HG03439 (cell line): ENCODE data around the gene CAMTA1.

ENCODE experiments used
- ATAC-seq: cut with Tn5 transposase; IDR thresholded peaks from one replicate; pipeline ENCODE4 v1.9.1; 2021; ENCODE audit warnings: mild to moderate bottlenecking, moderate library complexity; ENCODE audit not compliant: unreplicated experiment

CAMTA1 gene

GRCh38 chr1:7348073-7348472, 562.8 kb downstream of the CAMTA1 start:
- no peak for ATAC-seq

GRCh38 chr1:7348580-7348979, 563.3 kb downstream of the CAMTA1 start:
- ATAC-seq: no peak

DNA sequence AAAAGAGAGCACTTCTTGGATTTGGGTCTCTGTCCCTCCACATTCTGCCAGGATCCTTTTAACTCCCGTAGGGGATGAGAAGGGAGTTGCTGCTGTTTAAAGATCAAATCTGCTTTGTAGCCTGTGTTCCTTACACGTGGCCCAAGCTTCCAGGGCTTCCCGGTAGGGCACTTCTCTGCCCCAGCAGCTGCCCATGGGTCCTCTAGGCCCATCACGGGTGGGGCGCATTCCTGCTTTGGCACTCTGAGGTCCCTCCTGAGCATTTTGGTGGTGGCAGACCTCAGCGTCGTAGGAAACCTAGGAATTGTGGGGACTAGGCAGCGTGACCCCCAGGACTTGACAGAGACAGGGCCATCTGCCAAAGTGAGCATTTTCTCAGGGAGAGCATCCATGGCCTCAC, 565.5 kb downstream of the CAMTA1 start:
- no peak for ATAC-seq

DNA sequence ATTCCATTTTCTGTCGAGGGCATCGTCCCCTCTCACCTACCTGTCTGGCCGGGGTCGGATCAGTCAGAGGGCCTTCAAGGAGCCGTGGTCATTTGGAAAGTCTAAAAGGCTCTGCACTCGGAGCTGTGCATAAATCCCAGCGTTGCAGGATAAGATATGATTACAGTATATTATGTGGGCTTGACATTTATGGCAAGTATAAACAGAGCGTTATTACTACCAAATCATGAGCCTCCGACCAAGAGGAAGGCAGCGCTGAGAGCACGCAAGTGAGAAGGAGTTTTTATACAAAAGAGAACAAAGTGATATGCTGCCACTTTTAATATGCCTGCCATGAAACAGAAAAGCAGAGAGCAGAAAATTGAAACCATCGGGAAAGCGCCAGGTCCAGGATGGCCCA, 566.4 kb downstream of the CAMTA1 start:
- no peak for ATAC-seq

DNA sequence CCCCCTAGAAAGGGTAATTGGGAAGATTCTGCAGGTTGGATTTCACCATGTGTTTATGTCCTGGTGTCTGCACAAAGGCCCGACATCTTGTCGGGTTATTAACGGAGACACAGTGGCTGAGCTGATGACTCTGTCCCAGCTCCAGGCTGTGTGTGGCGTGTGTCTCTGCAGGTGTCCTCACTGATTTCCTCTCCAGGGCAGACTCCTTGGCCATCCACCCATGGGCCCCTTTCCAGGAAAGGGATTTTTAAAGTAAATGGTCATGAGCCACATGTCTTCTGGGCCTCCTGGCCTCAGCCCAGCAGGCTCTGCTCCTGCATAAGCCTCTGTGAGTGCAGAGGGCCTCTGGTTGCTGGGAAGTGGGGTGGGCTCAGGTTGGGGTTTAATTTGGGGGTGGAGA, 567.1 kb downstream of the CAMTA1 start:
- no peak for ATAC-seq

DNA sequence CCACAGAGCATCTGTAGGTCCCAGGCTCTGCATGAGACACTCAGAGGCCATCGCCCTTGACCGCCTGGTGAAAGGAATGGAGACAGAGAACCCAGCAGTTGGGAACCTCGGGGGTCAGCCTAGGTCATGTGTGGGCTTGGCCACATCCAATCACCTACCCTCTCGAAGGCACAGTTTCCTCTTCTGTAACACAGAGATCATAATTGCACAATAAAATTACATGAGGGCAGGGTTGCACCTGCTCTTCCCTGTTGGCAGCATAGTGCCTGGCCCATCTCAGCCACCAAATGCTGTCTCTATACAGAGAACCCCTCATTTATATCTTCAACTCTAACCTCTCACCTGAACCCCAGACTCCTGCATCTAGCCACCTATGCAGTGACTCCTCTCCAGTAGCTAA, 567.7 kb downstream of the CAMTA1 start:
- no peak for ATAC-seq

- ATAC-seq: no peak
Measured at GRCh38 chr1:7355646-7356045, 570.4 kb downstream of the CAMTA1 start.

- ATAC-seq: no peak
Measured at GRCh38 chr1:7356079-7356478, 570.8 kb downstream of the CAMTA1 start.

DNA sequence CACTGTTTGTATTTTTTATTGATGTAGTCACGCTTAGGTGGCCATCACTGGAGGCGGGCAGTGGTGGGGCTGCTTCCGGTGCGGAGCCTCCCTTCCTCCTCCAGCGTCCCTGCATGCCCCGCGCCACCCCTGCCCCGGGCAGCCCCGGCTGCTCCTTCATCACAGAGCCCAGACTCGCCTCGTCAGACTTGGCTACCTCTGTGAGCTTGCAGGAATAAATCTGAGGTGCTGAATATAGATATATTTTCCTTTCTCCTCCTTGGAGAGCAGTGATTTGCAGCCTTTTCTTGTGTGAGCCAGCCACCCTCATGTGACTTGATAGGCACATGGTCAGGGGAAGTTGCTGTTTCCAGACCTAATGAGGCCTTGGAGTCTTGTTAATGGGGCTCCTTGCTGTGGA, 573.2 kb downstream of the CAMTA1 start:
- ATAC-seq: no peak

DNA sequence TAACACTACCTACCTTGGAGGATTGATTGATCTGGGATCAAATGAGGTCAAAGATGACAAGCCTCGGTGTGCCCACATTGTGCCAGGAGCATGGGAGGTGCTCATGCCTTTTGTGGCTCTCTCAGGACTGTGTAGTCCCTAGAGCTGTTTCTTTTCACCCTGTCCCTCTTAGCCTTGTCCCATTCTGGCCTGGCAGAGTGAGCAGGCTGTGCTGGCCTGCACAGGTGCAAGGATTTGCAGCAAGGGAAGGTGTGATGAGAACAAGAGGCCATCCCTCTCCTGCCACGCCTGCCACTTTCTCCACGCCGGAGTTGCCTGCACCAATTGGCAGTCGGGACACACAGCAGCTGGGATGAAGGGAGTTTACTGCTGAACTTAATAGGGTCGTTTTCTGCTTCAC, 575.3 kb downstream of the CAMTA1 start:
- ATAC-seq: no peak

DNA sequence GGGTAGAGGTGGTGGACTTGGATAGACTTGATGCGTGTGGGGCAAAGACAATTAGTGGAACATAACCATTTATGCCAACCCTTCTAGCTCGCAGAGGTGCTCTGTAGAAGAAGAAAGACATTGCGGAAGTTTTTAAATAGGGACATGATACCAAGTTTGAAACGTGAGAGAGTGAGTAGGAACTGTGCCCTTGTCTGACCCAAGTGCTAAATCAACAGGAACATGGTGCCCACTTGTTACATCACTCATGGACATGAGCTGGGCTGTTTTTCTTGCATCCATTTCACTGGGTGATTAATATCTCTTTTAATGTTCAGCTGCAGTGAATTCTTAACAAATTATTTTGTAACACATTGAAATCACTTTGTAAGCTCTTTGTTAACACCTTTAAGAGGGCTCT, 577.7 kb downstream of the CAMTA1 start:
- no peak for ATAC-seq

GRCh38 chr1:7363450-7363849, 578.2 kb downstream of the CAMTA1 start:
- ATAC-seq: no peak

DNA sequence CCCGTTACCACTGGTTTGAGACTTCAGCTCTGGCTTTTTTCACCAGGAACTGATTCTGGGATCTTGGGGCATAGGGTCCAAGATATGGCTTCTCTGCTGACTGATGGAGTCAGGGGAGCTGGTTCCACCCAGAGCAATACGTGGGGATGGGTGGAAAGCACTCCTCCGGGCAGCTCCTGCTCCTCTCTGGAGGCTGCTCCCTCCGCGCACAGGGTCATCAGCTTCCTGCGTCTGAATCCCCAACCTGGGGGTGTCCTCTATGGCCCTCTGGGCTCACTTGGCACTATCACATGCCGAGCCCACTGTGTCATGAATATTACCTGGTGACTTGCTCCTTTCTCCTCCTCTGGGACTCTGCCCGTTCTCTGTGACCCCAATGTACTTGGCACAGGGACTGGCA, 580.5 kb downstream of the CAMTA1 start:
- no peak for ATAC-seq

GRCh38 chr1:7366286-7366954, 581.2 kb downstream of the CAMTA1 start:
- no peak for ATAC-seq

DNA sequence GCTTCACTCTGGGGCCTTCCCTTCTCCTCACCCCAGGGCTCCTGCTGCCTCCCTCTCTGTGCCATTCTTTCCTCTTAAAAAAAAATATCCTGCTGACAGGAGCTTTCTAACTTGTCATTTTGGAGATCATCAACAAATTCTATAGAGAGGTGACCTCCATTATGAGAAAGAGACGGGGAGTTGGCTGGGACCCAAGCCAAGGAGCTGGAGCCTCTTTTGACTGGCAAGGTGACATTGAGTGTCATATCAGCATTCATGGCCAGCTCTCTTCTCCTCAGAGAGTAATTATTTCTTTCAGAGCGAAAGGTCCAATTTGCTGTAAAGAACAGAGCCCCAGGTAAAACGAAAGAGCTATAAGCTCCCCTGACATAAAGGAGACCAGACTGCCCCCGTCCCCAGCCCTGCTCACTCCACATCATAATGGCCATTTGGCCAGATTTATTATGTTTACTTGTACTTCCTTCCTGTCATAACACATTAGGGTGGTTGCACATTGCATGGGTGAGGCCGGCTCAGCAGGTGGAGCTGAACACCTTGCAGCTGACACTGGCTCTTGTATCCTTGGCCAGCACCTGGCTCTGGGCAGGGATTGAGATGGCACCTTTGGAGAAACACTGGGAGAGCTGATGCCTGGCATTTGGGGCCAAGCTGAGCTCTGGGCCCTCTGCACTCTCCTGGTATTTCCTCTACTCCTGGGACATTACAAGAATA, 581.9 kb downstream of the CAMTA1 start:
- ATAC-seq: no peak

GRCh38 chr1:7369866-7370265, 584.6 kb downstream of the CAMTA1 start:
- ATAC-seq: no peak

DNA sequence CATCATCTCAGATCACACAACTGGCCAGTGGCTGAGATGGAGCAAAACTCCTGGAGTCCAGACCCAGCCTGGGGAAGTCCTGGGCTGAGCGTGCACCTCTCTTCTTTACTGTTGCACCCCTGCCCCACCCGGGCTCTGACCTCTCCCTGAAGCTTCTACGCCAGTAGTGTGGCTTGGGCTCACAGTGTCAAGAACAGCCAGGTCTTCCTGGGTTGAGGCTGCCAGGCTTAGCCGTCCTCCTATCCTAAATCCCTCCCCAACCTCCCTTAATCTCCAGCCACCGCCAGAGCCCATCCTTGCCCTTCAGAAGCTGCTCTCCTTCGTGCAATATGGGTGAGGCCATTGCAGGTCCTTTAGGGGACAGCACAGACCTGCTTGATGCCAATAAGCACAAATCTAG, 586.7 kb downstream of the CAMTA1 start:
- no peak for ATAC-seq

- no peak for ATAC-seq
Measured at GRCh38 chr1:7372477-7373120, 587.3 kb downstream of the CAMTA1 start.

- no peak for ATAC-seq
Measured at GRCh38 chr1:7373251-7373650, 588.0 kb downstream of the CAMTA1 start.

DNA sequence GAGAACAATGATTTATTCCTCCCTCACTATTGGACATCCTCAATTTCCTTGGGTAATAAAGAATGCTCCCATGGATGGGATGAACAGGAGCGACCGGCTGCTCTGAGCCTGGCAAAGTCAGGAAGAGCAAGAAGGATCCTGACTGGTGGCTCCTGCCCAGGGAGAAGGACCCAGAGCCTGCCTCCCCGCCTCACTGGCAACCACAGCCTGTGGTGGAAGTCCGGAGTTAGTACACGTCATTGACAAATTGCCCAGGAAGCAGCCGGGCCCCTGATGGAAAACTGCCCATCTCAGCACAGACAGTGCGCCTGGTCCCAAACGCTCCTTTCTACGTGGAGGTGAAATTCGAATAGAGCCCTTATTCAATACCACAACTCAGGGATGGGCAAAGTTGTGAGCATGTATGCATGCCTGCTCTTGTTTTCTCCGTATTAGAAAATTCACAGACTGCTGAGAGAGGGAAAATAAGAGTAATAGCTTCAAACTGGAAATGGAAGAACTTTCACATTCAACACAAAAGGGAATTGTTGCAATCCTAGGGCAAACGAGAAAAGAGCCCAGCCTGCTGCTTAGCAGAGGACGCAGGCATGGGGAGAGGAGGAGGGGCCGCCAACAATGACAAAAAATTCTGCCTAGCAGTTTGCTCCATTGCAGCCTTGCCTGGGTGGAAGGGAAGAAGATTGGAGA, 588.8 kb downstream of the CAMTA1 start:
- no peak for ATAC-seq

GRCh38 chr1:7374563-7375160, 589.4 kb downstream of the CAMTA1 start:
- ATAC-seq: no peak
